Stimulated activated naive CD4-positive, alpha-beta T cell (primary cell): ENCODE measurements around the gene TSKS.

Experiments
- DNase-seq, 6 experiments: peaks; one replicate each; lab custom pipeline; 2025; lab: John Stamatoyannopoulos, UW

TSKS gene

DNA sequence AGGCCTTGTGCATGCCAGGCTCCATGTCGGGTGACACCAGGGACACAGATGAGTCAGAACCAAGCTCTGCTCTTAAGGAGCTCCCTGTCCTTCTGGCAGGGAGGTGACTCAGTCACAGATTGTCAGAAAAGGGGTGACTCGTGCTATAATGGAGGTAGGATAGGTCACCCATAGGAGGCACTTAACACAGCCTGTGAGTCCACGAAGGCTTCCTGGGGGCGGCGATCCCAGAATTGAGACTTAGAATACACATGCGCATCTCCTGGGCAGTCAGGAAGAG, 30.4 kb upstream of the TSKS start:
- no peak for DNase-seq

DNA sequence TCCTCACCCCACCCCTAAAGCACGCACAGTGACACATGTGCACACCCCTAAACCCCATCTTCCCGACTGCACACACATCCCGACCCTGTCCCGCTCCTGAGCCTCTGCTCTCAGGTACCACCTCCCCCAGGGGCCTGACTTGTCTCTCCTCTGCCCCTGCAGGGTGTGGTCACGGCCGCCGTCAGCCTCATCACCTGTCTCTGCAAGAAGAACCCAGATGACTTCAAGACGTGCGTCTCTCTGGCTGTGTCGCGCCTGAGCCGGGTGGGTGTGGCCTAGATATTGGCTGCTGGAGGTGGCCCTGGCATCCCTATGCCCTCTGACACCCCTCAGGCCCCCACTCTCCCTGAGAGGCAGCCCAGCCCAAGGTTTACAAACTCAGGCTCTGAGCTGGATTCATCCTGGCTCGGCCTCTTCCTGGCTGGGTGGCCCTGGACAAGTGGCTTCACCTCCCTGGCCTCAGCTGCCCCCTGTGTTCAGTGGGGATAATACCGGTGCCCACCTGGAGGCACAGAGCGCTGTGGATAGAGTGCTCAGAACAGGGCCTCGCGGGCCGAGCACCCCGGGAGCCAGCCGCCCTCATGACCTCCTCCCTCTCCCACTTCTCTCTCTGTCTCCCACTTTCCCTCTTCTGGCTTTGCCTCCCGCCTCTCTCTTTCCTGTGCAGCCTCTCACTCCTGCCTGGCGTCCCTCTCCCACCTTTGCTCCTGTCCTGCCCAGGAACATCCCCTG, 29.9 kb upstream of the TSKS start:
- DNase-seq: no peak

DNA sequence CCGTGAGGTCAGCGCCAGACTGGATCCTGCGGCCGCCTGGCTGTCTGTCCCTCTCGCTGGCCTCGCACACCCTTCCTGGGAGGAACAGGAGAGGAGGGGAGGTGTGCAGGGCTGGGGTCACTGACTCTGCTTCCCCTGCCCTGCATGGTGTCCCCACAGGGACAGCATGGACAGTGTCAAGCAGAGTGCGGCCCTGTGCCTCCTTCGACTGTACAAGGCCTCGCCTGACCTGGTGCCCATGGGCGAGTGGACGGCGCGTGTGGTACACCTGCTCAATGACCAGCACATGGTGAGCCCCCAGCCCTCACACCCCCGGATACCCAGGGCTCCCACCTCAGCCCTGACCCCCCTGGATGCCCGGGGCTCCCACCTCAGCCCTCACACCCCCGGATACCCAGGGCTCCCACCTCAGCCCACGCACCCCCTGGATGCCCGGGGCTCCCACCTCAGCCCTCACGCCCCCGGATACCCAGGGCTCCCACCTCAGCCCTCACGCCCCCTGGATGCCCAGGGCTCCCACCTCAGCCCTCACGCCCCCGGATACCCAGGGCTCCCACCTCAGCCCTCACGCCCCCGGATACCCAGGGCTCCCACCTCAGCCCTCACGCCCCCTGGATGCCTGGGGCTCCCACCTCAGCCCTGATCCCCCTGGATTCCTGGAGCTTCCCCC, 28.8 kb upstream of the TSKS start:
- DNase-seq: no peak

DNA sequence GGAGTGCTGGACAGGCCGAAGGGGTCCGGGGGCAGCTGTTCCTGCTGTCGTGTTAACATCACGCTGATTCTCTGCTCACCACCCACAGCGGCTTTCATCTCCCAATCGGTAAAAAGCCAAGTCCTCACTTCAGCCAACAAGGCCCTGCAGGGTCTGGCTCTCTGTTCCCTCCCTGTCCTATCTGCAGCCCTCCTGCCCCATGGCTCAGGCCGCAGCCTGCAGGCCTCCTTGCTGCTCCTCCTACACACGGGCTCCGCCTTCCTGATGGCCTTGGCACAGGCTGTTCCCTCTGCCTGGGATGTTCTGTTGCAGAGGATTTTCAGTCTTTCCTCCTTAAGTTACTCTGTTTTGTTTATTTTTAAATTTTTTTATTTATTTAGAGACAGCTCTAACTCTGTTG, 27.8 kb upstream of the TSKS start:
- DNase-seq: no peak

DNA sequence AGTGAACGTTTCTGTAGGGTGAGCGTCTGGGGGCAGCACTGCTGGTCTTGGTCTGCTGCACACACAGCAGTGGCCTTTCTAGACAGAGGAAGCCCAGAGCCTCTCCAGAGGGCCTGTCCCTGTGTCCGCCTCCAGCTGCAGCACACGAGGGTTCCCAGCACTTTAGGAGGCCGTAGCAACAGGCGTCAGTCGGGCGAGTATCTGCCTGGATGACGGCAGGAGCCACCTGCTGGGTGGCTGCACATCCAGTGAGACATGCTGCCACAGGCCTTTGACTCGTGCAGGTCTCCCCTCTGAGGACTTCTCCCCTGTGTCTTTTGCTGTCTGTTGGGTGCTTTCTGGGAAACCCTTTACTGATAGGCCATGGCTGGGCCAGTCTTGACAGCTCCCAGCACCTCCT, 25.8 kb upstream of the TSKS start:
- no peak for DNase-seq

DNA sequence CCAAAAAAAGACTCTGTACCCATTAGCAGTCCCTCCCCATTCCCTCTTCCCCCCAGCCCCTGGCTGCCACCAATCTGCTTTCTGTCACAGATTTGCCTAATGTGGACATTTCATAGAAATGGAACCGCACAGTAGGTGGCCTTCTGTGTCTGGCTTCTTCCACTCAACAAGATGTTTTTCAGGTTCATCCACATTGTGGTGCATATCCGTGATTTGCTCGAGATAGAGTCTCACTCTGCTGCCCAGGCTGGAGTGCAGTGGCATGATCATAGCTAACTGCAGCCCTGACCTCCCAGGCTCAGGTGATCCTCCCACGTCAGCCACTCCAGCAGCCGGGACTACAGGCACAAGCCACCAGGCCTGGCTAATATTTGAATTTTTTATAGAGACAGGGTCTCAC, 24.6 kb upstream of the TSKS start:
- no peak for DNase-seq

DNA sequence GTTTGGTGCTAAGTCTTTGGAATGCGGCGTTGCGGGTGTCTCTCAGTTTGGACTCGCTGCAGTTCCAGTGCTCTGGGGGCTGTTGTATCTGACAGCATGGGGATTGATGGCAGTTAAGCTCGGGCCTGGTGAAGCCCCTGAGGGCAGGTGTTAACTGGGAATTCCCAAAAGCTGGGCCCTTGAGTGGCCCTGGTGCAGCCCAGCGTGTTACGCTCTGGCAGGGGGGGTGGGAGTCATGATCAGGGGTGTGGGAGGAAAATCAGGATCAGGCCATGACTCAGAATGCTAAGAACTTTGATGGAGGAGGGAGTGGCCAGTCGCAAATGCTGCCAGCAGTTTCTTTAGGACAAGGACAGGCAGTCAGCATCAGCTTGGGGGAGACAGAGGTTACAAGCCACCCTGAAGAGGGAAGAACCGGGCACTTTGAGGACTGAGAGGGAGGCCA, 23.3 kb upstream of the TSKS start:
- no peak for DNase-seq

DNA sequence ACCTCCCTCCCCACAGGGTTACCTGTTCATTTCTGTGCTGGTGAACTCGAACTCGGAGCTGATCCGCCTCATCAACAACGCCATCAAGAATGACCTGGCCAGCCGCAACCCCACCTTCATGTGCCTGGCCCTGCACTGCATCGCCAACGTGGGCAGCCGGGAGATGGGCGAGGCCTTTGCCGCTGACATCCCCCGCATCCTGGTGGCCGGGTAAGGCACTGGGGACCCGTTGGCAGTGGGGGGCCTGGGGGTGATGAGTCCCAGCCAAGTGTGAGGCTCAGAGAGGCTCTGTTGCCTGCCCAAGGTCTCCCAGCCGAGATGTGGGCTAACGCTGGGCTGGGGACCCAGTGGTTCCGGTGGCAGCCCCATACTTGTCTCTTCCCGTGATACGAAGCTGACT, 19.4 kb upstream of the TSKS start:
- no peak for DNase-seq

DNA sequence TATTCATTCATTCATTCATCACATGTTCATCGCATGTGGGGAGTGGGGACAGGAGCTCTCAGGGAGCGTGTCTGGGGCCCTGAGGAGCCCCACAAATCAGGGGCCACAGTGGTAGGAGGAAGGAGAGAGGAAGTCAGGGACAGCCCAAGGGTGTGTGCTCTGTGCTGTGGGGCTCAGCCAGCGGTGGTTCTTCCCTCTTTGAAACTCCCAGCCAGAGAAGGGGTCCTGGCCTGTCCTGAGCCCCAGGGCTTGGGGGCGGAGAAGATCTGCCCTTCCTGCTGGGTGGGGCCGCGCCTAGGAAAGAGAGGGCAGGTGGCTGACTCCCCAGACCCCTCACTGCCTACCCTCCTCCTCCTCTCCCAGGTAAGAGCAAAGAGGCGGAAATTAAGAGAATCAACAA, 18.3 kb upstream of the TSKS start:
- DNase-seq: no peak

DNA sequence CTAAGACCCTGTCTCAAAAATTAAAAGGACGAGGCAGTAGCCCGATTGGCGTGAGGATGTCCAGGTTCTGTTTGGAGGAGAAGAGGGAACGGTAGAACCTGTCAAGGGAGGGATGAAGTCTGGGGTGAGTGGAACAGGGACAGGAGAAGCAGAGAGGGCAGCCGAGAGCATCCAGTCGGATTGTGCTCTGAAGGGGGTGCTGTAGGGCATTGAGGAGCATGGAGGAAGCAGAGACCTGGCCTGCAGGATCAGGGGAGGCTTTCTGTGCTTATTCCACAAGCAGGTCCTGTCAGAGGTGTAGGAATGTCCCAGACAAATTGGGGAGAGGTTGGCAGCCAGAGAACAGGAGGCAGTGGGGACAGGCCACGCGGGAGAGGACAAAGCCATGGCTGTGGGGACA, 17.8 kb upstream of the TSKS start:
- DNase-seq: no peak

DNA sequence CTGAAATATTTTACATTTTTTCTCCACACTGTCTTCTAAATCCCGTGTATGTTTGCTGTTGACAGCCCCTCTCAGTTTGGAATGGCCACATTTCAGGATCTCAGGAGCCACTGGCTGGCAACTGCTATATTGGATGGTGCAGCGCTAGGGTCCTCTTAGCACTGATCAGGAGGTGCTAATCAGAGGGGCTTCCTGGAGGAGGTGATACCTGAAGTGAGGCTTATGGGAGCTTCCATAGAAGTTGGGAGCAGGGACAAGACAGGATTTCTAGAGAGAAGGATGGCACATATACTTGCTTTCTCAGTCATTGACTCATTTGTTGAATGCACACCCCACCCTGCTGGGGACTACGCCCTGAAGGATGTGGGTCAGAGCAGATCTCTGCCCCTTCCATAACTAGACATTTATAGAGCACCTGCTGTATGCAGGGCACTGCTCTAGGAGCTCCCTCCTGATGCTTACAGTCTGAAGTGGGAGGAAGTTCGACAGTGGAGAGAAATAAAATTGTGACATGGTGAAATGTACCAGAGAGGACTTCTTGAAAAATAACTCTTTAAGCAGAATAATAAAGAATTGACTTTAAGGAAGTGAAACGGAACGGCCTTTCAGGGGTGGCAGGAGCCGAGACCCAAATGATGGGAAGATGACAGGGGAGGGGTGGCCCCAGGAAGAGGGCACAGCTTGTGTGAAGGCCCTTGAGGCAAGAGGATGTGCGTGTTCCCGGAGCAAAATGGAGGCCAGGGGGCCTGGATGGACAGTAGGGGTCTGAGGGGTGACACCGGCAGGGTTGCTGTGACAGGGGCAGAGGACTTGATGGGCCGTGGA, 16.8 kb upstream of the TSKS start:
- DNase-seq: no peak

DNA sequence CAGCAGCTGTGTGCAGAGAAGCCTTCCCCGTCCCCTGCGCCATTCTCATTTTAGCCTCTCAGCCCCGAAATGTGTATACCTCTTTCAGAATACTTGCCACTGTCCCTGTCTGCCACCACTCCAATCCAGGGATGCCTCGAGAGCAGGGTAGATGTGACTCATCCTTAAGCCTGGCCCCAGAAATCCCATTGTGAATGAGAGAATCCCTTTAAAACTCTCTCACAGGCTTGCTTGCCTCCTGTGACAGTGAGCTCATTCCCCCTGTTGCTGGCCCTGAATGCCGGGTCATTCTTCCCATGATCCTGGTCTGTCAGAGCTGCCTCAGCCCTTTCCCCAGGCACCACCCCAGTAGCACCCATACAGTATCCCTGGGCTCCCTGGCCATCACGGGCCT, 13.3 kb upstream of the TSKS start:
- no peak for DNase-seq

DNA sequence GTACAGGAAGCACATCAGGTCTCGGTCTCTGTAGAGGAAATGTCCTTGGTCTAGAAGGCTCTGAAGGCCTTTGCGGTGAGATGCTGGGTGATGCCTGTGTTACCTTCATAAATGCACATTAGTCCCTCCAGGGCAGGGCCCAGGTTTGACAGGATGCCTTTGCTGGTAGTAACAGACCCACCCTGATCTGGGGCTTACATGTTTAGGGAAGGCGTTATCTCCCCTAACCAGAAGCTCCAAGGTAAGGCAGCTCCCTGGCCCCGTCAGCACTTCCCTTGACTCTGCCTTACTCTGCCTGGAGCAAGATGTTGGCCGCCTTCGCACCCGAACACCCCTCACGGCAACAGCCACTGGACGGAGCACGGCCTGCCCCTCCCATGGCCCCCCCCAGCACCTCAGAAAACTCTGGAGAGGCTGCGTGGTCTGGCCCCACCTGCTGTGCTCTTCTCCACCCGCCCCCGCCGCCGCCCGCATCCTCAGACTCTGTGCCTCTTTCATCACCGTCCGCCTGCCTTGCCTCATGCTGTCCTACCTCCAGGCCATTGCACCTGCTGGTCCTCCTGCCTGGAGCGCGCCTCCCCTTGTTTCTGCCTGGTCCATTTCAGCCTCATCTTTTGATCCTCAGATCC, 12.8 kb upstream of the TSKS start:
- DNase-seq: no peak

DNA sequence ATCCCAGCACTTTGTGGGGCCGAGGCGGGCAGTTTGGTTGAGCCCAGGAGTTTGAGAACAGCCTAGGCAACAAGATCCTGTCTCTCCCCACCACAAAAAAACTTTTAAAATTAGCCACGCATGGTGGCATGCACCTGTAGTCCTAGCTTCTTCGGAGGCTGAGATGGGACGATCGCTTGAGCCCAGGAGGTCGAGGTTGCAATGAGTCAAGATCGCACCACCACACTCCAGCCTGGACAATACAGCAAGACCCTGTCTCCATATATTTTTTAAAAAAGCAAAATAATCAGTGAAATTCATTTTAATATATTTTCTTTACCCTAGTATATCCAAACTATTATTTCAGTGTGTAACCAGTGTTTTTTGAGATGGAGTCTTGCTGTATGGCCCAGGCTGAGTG, 11.9 kb upstream of the TSKS start:
- DNase-seq: no peak

DNA sequence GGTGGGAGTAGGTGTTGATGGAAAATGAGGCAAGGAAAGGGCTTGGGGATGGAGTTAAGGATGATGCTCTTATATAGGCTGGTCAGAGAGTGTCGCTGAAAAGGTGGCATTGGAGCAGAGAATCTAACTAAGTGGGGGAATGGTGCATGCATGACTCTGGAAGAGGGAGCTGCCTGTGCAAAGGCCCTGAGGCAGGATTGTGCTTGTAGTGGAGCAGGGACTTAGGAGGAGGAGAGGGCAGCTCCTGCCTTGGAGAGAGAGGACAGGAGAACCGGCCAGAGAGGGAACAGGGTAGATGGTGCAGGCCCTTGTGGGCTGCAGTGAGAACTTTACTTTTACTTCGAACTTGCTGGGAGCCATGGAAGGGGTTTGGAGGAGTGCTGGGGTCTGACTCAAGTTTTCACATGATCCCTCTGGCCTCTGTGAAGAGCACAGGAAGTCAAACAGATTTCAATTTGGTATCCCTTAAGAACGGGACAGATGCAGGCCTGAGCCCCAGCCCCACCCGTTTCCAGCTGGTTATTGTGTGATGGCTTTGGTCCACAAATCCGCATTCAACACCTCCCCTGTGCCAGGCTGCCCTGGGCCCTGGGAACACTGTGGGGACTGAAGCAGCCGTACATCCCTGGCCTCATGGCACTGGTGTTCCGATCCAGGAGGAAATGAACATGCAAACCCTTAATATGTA, 10.7 kb upstream of the TSKS start:
- no peak for DNase-seq

DNA sequence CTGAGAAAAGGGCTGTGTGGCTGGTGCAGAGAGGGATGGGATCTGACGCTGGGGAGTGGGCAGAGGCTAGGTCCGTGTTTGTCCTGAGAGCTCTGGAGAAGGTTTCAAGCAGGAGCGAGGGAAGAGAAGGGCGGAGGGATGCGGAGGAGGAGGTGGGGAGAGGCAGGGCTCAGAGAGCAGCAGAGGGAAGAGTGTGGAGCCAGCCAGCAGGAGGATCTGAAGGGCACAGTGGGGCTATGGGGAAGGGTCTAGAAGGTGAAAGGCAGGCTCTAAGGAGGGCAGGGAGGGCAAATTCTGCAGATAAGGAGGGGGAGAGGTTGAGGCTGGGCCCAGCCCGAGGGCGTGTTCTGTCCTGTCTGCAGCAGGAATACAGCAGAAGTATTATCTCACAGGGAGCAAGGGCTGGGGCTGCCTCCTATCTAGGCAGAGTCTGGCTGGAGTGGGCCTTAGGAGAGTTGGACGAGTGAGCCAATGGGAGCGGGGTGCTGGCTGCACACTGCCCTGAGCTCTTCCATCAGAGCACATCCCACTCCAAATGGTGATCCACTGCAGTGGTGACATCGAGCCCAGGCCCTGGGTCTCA, 9.8 kb upstream of the TSKS start:
- no peak for DNase-seq

DNA sequence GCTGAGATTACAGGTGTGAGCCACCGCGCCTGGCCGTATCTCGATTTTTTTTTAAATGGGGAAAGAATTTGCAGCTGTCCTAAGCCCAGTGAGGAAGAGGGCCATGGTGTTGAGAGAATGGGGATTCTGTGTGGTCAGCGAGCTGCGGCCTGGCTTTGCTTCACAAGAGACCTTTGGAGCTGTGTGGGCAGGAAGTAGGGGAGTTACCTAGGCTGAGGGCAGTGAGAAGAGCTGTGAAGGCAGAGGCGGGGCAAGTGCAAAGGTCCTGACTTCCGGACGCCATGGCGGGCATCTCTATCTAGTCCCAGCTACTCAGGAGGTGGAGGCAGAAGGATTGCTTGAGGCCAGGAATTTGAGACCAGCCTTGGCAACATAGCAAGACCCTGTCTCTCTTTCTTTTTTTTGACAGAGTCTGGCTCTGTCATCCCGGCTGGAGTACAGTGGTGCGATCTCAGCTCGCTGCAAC, 8.6 kb upstream of the TSKS start:
- DNase-seq: no peak

DNA sequence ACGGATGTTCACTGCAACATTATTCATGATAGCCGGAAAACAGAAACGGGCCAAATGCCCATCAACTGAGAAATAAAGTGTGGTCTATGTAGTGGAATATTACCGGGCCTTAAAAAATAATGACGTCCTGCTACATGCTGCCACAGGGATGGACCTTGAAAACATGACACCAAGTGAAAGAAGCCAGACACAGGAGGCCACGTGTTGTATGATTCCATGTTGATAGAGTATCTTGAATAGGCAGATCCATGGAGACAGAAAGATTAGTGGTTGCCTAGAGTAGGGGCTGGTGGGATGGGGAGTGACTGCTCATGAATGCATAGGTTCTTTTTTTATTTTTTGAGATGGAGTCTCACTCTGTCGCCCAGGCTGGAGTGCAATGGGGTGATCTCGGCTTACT, 7.4 kb upstream of the TSKS start:
- no peak for DNase-seq

DNA sequence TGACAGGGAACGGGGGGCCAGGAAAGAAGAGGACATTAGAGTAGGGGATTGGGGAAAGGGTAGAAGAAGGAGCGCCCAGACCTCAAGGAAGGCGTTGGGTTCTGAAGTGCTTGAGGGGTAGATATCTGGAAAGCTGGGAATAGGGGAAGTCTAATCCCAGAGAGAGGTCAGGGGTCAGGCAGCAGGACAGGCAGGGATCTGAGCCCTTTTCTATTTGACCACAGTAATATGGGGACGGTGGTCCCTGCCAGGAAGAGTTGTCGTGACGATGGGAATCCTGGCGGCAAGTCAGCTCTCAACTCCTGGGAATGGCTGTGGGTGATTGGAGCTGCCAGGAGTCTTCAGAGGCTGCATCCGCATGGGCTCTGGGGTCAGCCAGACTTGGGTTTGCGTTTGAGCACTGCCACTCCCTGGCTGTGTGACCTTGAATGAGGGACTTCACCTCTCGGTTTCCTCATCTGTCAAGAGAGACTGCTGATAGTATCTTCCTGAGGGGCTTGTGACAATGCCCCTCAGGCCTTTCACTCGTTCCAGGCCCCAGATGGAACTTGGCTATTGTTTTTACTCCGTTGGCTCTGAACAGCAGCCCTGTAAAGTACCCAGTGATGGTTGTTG, 5.0 kb upstream of the TSKS start:
- no peak for DNase-seq

DNA sequence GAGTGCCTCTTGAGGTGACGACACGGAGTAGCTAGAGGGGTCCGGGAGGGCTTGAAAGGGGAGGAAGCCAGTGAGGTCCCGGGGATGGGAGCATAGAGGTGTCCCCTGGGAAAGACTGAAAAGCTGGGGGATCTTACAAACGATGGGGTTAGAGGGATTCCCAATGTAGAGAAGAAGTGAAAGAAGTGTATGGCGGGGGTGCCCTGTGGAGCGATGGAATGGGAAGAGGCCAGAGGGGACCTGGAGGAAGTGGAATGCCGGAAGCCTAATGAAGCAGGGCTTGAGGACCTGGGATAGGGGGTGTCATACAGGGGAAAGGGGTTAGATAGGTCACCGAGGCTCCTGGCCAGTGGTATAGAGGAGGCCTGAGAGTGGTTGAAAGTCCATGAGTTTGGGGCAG, 4.3 kb upstream of the TSKS start:
- no peak for DNase-seq

DNA sequence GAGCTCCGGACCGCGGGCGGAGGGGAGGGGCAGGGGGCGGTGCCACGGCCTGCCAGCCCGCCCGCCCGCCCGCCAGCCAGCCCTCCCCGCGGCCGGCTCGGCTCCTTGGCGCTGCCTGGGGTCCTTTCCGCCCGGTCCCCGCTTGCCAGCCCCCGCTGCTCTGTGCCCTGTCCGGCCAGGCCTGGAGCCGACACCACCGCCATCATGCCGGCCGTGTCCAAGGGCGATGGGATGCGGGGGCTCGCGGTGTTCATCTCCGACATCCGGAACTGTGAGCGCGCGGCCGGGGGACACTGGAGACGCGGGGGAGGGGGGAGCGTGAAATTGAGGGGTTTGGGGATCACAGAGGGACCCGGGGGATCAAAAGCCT, 3.8 kb upstream of the TSKS start, which contains the start of gene AP2A1:
Gene AP2A1, plus strand, starts transcription at position 72 of the 370 bp plus-strand sequence. Its CDS starts 133 bp downstream, at position 205.
- no peak for DNase-seq
